GM23248 (cell line): ENCODE data around the gene SAMD8.
"Not testable (repeated sequence)": the region's sequence is repeated elsewhere in the genome, so short reads cannot be mapped to it uniquely, and the experiment has no call there.

Experiments used
- EZH2 ChIP-seq: fragments of 200-600 bp; sonication (generic); IDR thresholded peaks from 2 replicates; pipeline ENCODE4 v1.6.1; 2018; ENCODE audit warnings: antibody characterized with exemption, mild to moderate bottlenecking; ENCODE audit not compliant: insufficient read depth, poor library complexity, severe bottlenecking
- EZH2phosphoT487 ChIP-seq: fragments of 200-600 bp; sonication (generic); IDR thresholded peaks from 2 replicates; pipeline ENCODE4 v1.6.1; 2018; ENCODE audit warnings: antibody characterized with exemption, moderate library complexity, mild to moderate bottlenecking, low read depth; ENCODE audit not compliant: insufficient read depth

DNA sequence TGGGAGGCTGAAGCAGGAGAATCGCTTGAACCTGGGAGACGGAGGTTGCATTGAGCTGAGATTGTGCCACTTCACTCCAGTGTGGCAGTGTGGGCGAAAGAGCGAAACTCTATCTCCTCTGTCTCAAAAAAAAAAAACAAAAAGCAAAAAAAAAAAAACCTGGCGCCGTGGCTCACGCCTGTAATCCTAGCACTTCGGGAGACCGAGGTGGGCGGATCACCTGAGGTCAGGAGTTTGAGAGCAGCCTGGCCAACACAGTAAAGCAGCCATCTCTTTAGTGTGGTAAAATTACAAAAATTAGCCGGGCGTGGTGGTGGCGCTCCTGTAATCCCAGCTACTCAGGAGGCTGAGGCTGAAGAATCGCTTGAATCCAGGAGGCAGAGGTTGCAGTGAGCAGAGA is 95.2 kb downstream of the SAMD8 start:
- TF ChIP-seq EZH2phosphoT487, EZH2: not testable (repeated sequence)
